NOMO-1 (cell line): ENCODE measurements around the gene ZBTB46.
"Not testable (repeated sequence)": the region's sequence is repeated elsewhere in the genome, so short reads cannot be mapped to it uniquely, and the experiment has no call there.

Source experiments
- DNase-seq, 2 experiments: peaks; one replicate each; lab custom pipeline; 2025; ENCODE audit not compliant: unreplicated experiment in 2 of 2; lab: John Stamatoyannopoulos, UW

The ZBTB46 gene, protein sequence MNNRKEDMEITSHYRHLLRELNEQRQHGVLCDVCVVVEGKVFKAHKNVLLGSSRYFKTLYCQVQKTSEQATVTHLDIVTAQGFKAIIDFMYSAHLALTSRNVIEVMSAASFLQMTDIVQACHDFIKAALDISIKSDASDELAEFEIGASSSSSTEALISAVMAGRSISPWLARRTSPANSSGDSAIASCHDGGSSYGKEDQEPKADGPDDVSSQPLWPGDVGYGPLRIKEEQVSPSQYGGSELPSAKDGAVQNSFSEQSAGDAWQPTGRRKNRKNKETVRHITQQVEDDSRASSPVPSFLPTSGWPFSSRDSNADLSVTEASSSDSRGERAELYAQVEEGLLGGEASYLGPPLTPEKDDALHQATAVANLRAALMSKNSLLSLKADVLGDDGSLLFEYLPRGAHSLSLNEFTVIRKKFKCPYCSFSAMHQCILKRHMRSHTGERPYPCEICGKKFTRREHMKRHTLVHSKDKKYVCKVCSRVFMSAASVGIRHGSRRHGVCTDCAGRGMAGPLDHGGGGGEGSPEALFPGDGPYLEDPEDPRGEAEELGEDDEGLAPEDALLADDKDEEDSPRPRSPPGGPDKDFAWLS

DNA sequence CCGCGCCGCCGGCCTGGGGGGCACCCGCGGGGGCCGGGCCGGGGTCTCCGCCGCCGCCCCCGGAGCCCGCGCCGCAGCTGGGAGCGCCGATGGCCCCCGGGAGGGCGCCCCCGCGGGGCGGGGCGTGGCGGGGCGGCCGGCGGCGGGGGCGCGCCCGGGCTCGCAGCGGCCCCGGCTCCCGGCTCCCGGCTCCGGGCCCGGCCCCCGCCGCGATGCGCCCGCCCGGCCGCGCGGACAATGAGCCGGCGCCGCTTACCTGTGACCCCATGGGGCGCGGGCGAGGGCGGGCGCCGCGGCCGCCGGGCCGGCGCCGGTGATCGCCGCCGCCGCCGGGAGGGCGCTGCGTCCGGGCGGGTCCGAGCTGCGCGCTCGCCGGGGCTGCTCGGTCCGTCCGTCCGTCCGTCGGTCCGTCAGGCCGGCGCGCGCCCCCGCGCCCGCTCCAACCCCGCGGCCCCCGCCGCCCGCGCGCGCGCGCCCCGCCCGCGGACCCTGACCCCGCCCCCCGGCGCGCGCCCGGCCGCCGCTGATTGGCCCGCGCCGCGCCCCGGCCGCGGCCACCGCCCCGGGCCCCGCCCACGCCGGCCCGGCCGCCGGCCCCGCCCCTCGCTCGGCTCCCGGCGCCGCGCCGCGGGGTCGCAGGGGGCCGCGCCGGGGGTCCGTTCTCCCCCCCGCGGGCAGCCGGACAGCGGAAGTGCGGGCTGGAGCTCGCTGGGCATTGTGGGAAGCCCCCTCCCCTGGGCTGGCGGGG lies at the start of gene ZBTB46:
TSS of gene ZBTB46 (minus strand) at position 424 of the 748 bp plus-strand sequence. CDS start 40,507 bp downstream, outside the sequence.
- peak in 1 of 2 experiments; percentile 23 for DNase-seq

DNA sequence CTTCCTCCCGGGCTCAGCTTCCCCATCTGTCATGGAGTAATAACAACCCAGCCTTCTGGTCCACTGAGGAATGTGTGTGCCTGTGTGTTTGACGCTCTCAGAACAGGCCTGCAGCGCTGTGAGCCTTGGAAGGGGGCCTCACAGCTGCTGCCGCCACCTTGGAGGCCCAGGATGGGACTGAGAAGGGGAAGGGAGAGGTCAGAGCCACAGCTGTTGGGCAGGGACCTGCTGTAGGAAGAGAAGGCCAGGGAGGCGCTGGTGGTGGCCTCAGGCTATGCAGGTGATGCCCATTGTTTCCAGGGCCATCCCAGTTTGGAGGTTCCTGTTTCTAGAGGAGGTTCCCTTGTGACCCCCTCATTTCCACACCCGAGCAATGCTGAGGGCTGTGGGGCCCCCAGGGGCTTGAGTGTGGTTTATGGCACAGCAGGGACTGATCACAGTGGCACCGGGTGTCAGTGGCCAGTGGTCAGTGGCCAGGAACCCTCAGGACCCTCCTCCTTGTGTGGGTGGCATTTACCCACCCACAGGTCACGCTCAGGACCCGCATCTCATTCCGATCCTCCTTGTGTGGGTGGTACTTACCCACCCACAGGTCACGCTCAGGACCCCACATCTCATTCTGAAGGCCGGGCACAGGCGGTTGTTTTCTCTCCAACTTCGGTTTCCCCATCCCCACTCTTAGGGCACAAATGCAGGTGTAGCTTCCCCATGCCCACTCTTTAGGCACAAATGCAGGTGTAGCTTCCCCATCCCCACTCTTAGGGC lies 48.0 kb upstream of the ZBTB46 start:
- no peak for DNase-seq

DNA sequence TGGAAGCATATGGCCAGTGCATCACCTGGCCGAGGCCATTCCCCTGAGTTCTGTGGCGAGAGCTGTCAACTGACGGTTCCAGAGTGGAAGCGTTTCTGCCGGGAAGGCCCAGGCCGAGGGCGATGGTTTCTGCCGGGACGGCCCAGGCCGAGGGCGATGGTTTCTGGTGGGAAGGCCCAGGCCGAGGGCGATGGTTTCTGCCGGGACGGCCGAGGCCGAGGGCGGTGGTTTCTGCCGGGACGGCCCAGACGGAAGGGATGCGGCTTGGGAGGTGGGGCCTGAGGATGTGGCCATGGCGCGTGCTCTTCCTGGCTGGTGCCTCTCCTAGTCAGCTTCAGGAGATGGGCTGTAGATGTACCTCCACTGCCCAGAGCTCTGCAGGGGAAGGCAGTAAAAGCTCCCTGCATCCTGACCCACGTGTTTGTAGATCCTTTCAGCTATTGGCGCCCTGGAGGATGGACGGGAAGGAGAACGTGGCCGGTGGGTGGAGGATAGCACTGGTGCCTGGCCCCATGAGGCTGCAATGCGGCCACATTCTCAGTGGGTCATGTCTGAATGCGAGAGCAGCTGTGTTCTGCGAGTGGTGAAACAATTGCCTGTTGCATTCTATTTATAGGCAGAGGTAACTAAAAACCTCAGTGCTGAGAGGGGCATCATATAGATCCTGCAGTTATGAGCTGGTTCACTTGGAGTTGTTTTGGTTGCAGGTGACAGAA lies 46.8 kb upstream of the ZBTB46 start:
- DNase-seq = no peak

DNA sequence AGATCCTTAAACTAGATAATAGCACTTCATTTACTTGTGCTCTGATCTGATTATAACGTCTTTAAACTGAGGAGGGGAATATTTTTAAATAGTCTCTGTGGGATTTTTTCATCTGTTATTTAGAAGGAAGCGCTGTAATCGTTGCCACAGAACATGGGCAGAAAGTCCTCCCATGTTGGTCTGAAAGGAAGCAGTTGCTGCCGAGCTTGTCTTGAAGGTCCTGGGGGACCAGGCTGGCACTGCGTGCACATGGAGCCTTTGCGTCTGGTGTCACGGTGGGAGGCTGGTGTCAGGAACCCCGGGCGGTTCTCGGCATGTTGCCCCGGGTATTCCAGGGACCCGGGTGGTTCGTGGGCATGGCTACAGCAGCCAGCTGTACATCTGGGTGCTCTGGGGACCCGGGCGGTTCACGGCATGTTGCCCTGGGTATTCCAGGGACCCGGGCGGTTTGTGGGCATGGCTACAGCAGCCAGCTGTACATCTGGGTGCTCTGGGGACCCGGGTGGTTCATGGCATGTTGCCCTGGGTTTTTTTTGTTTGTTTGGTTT lies 45.5 kb upstream of the ZBTB46 start:
- no peak for DNase-seq

DNA sequence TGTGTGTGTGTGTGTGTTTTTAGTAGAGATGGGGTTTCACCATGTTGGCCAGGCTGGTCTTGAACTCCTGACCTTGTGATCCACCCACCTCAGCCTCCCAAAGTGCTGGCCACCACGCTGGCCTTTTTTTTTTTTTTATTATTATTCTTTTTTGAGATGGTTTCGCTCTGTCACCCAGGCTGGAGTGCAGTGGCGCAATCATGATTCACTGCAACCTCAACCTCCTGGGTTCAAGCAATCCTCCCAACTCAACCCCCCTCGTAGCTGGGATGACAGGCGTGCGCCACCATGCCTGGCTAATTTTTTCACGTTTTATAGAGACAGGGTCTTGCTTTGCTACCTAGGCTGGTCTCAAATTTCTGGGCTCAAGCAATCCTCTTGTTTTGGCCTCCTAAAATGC lies 43.2 kb upstream of the ZBTB46 start:
- not testable (repeated sequence) for DNase-seq

DNA sequence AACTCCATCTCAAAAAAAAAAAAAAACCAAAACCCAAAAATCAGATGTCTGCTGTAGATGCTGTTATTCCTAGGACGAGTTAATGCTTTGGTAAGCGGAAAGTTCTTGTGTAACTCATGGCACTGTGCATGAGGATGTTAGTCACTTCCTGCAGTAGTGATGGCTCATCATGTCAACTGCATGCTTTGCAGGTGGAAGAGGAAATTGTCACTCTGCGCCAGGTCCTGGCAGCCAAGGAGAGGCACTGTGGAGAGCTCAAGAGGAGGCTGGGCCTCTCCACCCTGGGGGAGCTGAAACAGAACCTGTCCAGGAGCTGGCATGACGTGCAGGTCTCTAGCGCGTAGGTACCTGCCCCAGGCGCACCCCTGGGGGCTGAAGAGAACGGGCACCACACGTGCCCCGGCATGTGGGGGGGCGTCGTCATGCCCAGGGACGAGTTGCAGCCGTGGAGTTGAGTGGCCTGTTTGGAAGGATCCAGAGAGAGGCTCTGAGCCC lies 42.5 kb upstream of the ZBTB46 start:
- peak; percentile 86 to 96 for DNase-seq

DNA sequence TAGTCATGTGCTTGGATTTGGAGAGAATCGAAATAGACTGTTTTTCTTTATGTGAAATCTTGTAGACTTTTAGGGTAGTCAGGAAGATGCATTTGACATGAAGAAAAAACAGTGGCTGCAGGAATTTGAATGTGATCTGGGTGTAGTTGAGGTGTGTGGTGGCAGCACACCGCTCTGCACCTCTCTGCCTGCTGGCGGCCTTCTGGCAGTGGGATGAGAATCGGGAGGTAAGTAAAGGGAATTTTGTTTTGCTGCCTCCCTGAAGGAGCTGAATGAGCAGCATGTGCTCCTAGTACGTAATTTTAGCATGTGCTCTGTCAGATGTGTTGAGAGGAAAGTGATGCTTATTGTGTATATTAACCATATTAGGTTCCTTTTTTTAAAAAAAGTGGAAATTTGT lies 37.2 kb upstream of the ZBTB46 start:
- no peak for DNase-seq

DNA sequence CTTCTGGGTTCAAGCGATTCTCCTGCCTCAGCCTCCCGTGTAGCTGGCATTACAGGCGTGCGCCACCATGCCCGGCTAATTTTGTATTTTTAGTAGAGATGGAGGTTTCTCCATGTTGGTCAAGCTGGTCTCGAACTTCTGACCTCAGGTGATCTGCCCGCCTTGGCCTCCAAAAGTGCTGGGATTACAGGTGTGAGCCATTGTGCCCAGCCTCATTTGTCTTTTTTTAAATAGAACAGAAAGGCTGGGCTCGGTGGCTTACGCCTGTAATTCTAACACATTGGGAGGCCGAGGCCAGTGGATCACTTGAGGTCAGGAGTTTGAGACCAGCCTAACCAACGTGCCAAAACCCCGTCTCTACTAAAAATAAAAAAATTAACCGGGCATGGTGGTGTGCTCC lies 36.0 kb upstream of the ZBTB46 start:
- DNase-seq = not testable (repeated sequence)

DNA sequence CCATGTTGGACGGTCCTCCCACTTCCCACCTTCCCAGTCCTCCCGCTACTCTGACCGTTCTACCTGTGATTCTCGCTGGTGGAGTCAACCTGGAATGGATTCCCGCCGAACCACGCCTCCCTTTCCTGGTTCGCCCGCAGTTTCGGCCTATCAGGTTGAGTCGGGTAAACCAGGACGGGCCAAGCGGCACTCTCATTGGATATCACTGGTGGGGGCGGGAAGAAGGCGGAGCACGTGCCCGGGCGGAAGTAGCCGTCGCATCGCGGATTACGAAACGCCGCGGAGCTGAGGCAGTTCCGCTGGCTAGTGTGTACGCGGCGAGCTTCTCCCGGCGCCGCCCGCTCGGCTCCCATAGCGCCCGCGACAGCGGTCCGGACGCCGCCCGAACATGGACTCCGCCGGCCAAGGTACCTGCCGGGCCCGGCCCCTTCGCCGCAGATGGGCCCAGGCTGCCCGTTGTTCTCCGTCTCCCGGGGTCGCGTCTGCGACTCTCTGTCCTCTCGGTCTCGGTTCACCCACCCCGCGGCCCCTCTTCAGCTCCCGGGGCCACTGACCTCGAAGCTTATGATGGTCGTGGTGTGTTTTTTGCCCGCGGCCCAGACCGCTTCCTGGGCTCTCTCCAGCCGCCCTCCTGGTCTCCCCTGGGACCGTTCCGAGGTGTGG lies 34.0 kb upstream of the ZBTB46 start, which contains the start of gene TPD52L2:
TSS of gene TPD52L2 (plus strand) at position 293 of the 663 bp plus-strand sequence. CDS start at position 389, 96 bp downstream.
- peak; percentile 97 to 98 for DNase-seq

DNA sequence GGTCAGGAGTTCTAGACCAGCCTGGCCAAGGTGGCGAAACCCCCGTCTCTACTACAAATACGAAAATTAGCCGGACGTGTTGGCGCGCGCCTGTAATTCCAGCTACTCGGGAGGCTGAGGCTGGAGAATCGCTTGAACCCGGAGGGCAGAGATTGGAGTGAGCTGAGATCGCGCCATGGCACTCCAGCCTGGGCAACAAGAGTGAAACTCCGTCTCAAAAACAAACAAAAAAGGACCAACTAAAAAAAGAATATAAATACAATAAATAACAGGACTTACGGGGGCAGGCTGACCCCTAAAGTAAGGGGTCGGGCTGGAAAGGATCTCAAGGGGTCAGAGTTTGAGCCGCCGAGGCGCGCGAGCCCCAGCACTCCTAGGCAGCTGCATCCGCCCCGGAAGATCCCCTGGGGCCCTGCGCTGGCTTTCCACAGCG lies 33.5 kb upstream of the ZBTB46 start:
- DNase-seq = peak in 1 of 2 experiments; percentile 75

DNA sequence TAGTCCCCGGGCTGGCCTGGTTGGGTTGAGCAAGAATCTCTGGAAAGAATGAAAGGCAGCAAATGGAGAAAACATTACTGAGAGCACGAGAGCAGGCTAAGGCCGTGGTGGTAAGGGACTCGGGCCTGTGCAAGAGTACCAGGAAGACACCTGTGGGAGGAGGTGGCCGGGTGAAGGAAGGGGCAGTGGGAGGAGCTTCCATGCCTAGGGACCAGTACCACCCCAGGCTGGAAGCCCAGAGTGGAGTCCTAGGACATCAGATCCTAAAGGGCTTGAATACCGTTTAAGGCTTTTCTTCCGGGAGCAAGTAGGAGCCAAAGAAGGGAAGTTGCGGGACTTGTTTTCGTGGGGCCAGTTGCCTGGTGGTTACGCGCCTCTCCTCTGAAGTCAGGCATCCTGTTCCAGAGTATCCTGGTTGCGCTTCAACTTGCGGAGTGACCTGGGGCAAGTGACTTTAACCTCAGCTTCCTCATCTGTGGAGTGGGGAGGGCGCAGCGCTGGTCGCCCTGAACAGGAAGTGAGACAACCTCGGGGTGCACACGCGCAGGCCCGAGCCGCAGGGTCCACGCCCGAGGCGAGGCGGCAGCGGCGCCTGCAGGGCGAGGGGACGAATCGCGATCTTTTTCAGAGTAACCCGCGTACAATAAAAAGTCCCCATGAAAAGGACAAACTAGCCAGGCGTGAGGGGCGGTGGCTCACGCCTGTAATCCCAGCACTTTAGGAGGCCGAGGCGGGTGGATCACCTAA lies 32.9 kb upstream of the ZBTB46 start:
- DNase-seq = peak; percentile 96 to 98

DNA sequence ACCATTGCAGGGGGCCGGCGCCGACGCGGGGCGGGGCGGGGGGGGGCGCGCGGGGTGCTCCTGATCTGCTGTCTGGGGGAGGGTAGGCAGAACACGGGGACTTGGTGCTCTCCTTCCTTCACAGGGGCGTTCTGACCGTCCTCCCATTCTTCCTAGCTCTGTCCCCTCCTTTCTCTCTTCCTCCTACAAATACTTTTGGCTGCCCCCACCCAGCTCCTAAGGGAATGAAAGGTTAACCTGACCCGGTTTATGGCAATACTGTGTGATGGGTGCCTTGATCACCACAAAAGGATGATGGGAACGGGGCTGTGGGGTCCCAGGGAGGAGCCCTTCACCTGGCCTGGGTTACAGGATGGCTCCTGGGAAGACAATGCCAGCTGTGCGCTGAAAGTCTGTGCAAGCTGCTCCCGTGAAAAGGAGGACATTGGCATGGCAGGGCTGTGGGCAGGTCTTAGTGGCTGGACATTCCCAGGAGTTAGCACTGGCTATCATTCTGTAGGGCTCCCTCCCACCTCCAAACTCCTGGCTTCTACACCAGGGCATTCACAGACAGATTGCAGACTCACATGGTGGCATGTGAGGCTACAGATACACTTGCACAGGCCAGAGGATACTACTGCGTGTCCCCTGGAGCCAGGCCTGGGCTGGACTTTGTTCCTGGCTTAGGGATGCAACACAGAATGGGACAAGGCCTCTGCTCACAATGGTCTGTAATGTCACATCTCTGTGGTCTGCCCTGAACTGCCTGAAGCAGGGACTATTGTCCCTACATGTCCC lies 32.1 kb upstream of the ZBTB46 start:
- no peak for DNase-seq

DNA sequence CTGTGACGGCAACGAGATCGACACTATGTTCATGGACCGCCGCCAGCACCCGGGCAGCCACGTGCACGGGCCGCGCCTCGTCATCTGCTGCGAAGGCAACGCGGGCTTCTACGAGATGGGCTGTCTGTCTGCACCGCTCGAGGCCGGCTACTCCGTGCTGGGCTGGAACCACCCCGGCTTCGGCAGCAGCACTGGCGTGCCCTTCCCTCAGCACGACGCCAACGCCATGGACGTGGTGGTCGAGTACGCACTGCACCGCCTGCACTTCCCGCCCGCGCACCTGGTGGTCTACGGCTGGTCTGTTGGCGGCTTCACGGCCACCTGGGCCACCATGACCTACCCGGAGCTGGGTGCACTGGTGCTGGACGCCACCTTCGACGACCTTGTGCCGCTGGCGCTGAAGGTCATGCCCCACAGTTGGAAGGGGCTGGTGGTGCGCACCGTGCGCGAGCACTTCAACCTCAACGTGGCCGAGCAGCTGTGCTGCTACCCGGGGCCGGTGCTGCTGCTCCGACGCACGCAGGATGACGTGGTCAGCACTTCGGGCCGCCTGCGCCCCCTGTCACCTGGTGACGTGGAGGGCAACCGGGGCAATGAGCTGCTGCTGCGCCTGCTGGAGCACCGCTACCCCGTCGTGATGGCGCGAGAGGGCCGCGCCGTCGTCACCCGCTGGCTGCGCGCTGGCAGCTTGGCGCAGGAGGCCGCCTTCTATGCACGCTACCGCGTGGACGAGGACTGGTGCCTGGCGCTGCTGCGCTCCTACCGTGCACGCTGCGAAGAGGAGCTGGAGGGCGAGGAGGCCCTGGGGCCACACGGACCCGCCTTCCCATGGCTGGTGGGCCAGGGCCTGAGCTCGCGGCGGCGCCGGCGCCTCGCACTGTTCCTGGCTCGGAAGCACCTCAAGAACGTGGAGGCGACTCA lies 31.2 kb upstream of the ZBTB46 start:
- no peak for DNase-seq

DNA sequence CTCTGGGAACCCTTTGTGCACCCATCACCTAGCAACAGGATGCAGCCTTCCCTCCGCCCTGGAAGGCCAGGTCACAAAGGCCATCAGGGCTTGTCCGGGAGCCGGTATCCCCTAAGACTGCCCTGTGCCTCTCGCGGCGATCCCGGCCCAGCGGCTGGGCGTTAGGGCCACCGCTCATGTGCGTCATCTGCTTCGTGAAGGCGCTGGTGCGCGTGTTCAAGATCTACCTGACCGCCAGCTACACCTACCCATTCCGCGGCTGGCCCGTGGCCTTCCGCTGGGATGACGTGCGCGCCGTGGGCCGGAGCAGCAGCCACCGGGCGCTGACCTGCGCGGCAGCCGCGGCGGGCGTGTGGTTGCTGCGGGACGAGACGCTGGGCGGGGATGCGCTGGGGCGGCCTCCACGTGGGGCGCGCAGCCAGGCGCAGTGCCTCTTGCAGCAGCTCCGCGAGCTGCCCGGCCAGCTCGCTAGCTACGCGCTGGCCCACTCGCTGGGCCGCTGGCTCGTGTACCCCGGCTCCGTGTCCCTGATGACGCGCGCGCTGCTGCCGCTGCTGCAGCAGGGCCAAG lies 30.4 kb upstream of the ZBTB46 start, which contains the start of gene ABHD16B:
TSS of gene ABHD16B (plus strand) at position 134 of the 570 bp plus-strand sequence. CDS start at position 177, 43 bp downstream.
- no peak for DNase-seq

DNA sequence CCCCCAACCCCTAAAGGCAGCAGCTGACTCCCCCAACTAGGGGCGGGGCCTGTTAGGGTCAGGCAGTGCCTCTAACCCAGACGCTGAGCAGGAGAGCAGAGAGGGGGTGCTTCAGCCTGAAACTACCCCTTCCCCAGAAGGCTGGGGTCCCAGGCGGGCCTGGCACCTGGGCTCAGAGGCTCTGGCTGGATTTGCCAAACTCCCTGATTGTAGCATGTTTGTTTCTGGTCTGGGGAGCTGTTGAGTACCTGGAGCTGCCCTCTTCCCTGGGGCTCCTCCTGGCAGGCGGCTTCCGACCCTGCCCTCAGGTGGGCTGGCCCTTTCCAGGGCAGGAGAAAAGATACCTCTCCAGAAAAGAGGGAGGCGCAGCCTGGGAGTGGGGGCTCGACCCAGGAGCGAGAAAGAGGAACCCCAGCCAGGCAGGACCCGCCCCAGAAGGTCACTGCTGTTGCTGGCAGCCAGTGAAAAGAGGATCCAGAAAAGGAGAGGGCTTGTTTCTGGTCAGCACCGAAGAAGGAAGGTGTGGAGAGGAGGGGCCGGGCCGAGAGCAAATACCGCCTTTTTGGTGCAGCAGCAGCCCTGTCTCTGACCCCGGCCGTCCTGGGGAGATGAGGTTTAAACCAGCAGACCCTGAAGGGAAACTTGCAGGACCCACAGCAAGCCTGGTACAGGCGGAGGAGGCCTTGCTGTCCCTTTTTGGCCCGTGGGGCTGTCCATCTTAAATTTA lies 29.4 kb upstream of the ZBTB46 start:
- DNase-seq = peak; percentile 60 to 74
